H1 (cell line): ENCODE measurements around the gene TGFB1. TPM values are rescaled to one million over a fixed set of nuclear protein-coding genes. Genes with fewer than 3 reads are reported as not detected.
A peak's percentile ranks its signal among the peaks of the same experiment; 100 is the strongest.

Source experiments
- BACH1 ChIP-seq: IDR thresholded peaks from 2 replicates; pipeline ENCODE4 v1.6.1; 2012; ENCODE audit warnings: low read length, improper control_type of control experiment
- CBX8 ChIP-seq: fragments of 300-800, 300-1000 bp; sonication (generic); IDR thresholded peaks from 2 replicates; pipeline ENCODE4 v1.7.1; 2016; ENCODE audit warnings: low read depth, low read length, borderline replicate concordance
- CEBPB ChIP-seq: IDR thresholded peaks from 2 replicates; pipeline ENCODE4 v1.6.1; 2012; ENCODE audit warnings: low read depth, low read length
- CHD2 ChIP-seq: IDR thresholded peaks from 2 replicates; pipeline ENCODE4 v1.6.1; 2012; ENCODE audit warnings: low read length, improper control_type of control experiment
- FOSL1 ChIP-seq: IDR thresholded peaks from 2 replicates; pipeline ENCODE4 v1.6.1; 2011; ENCODE audit warnings: mild to moderate bottlenecking, low read depth, low read length, moderate library complexity; ENCODE audit not compliant: insufficient read depth
- HDAC6 ChIP-seq: IDR thresholded peaks from one replicate; pipeline ENCODE4 v1.7.1; 2012; ENCODE audit warnings: low read depth, mild to moderate bottlenecking, inconsistent platforms, low read length, moderate library complexity
- POLR2AphosphoS5 ChIP-seq: IDR thresholded peaks from 2 replicates; pipeline ENCODE4 v1.6.1; 2011; ENCODE audit warnings: low read depth, low read length
- RAD21 ChIP-seq, 2 experiments: IDR thresholded peaks in 1 of 2; conservative IDR thresholded peaks in 1 of 2; 2 replicates each; pipeline ENCODE4 v1.6.1; 2011; ENCODE audit warnings: low read depth in 2 of 2, low read length in 2 of 2, improper control_type of control experiment in 1 of 2, inconsistent platforms in 1 of 2, mild to moderate bottlenecking in 1 of 2, moderate library complexity in 1 of 2
- RNF2 ChIP-seq: fragments of 200-900, 300-1000 bp; sonication (generic); IDR thresholded peaks from 2 replicates; pipeline ENCODE4 v1.7.1; 2016; ENCODE audit warnings: borderline replicate concordance, low read depth, mild to moderate bottlenecking, antibody characterized with exemption, low read length; ENCODE audit not compliant: poor library complexity, severe bottlenecking; ENCODE audit errors: missing control alignments
- SIN3A ChIP-seq, 2 experiments: IDR thresholded peaks in 1 of 2; conservative IDR thresholded peaks in 1 of 2; 2 replicates each; pipeline ENCODE4 v1.6.1; 2011 to 2012; ENCODE audit warnings: low read length in 2 of 2, improper control_type of control experiment in 1 of 2, low read depth in 1 of 2, mild to moderate bottlenecking in 1 of 2
- TAF1 ChIP-seq: IDR thresholded peaks from 2 replicates; pipeline ENCODE4 v1.6.1; 2011; ENCODE audit warnings: mild to moderate bottlenecking, low read depth, low read length
- TBP ChIP-seq: IDR thresholded peaks from 2 replicates; pipeline ENCODE4 v1.6.1; 2011; ENCODE audit warnings: low read depth, low read length, improper control_type of control experiment
- TCF12 ChIP-seq: IDR thresholded peaks from 2 replicates; pipeline ENCODE4 v1.6.1; 2011; ENCODE audit warnings: low read depth, mild to moderate bottlenecking, low read length
- TEAD4 ChIP-seq: IDR thresholded peaks from 2 replicates; pipeline ENCODE4 v1.6.1; 2012; ENCODE audit warnings: low read depth, low read length, inconsistent platforms, mixed read lengths
- YY1 ChIP-seq: IDR thresholded peaks from 2 replicates; pipeline ENCODE4 v1.6.1; 2011; ENCODE audit warnings: low read depth, mild to moderate bottlenecking, low read length
- ZNF274 ChIP-seq: IDR thresholded peaks from 2 replicates; pipeline ENCODE4 v1.7.0; 2012; ENCODE audit warnings: low read length, borderline replicate concordance; ENCODE audit errors: extremely low read depth
- polyA plus RNA-seq, 7 experiments: library from polyadenylated mRNA; depleted of rRNA in 3 of 7; stranded (reverse) in 5 of 7; unstranded in 2 of 7; fragments of >200 nt in 5 of 7; fragments of 200-250 nt in 2 of 7; gene quantifications; 1 replicate in 5 of 7; 2 replicates in 1 of 7; 4 replicates in 1 of 7; pipeline versions ENCODE4 v1.2.1 to v1.2.3, GENCODE V29; 2011 to 2013; ENCODE audit warnings: missing spikeins in 2 of 7, mixed read lengths in 2 of 7
- total RNA-seq: library from RNA; stranded (reverse); fragmentation: NEBNext Ultra II Directional; extraction: Animal tissue kit (Norgen Biotek cat#: 25700); gene quantifications from 2 replicates; pipeline ENCODE4 v1.2.1, GENCODE V29; 2021
- TF ChIP-seq, protein P1 (sequence below), 3 experiments: IDR thresholded peaks; 1 replicate in 2 of 3; 2 replicates in 1 of 3; pipeline versions ENCODE4 v1.5.1 to v1.6.1; 2011; ENCODE audit warnings: low read length in 3 of 3, mild to moderate bottlenecking in 3 of 3, inconsistent platforms in 2 of 3, low read depth in 1 of 3, moderate library complexity in 1 of 3; ENCODE audit not compliant: insufficient read depth in 1 of 3; ENCODE audit errors: control extremely low read depth in 1 of 3
- TF ChIP-seq, protein P2 (sequence below): IDR thresholded peaks from 2 replicates; pipeline ENCODE4 v1.6.1; 2012; ENCODE audit warnings: inconsistent platforms
- TF ChIP-seq, protein P3 (sequence below): IDR thresholded peaks from 2 replicates; pipeline ENCODE4 v1.6.1; 2012; ENCODE audit warnings: low read length, inconsistent platforms

The TGFB1 gene
- total and polyA plus RNA-seq, 2 of the 8 experiments (the other 6 are each of a cell fraction or from before 2014, with no cell fraction given) = 1.7 to 10.6 TPM

DNA sequence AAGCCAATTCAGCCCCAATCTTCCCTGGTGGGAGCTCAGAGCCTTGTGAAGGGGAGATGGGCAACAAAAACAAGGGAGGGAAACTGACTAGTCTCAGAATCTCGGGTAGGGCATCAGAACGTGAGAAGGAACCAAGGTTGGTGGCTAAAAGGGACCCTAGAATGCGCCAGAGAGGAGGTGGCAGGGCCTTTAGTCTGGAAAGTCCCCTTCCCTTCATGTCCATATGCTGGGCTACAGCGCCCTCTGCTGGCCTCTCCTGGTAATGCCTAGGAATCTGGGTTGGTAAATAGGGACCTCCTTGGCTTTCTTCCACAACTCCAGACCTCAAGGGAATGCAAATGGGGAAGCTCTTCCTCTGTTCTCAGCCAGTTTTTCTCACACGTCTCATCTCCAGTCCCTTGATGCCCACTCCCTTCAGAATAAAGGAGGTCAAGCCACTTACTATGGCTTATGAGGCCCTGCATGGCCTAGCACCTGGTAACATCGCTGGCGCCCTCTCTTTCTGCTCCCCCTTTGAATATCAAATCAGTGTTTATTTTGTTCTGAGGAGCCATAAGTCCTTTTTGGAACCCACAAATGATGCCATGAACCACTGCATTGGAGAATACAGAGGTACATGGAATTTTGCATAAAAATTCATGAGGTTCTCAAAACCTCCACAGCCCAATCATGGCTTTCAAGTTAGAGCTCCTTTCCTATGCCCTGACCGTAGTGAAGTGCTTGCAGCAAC is 45.1 kb downstream of the TGFB1 start (continued):
- TF ChIP-seq, protein P1, sequence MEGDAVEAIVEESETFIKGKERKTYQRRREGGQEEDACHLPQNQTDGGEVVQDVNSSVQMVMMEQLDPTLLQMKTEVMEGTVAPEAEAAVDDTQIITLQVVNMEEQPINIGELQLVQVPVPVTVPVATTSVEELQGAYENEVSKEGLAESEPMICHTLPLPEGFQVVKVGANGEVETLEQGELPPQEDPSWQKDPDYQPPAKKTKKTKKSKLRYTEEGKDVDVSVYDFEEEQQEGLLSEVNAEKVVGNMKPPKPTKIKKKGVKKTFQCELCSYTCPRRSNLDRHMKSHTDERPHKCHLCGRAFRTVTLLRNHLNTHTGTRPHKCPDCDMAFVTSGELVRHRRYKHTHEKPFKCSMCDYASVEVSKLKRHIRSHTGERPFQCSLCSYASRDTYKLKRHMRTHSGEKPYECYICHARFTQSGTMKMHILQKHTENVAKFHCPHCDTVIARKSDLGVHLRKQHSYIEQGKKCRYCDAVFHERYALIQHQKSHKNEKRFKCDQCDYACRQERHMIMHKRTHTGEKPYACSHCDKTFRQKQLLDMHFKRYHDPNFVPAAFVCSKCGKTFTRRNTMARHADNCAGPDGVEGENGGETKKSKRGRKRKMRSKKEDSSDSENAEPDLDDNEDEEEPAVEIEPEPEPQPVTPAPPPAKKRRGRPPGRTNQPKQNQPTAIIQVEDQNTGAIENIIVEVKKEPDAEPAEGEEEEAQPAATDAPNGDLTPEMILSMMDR (IDR thresholded peaks at IDR 0.05; ENCODE audit: control extremely low read depth in 1 of 3, insufficient read depth in 1 of 3, low read depth in 1 of 3, low read length in 3 of 3) = peak; percentile 88 to 98 (median 89)
- TF ChIP-seq CBX8 (no peak), RAD21 (IDR thresholded peaks at IDR 0.05 in 1 of 2, conservative IDR thresholded peaks at IDR 0.05 in 1 of 2; ENCODE audit: low read depth in 2 of 2, low read length in 2 of 2) (peak; percentile 76 to 80), TCF12 (no peak), HDAC6 (no peak), RNF2 (no peak), ZNF274 (no peak), YY1 (no peak), TEAD4 (0 out of 2 replicates have a peak, but pooled peaks have one; percentile 4), SIN3A (conservative IDR thresholded peaks at IDR 0.05 in 1 of 2, IDR thresholded peaks at IDR 0.05 in 1 of 2; ENCODE audit: low read depth in 1 of 2, low read length in 2 of 2) (0 out of 4 replicates have a peak, but pooled peaks have one; percentile 20 to 69), CHD2 (no peak), FOSL1 (no peak), POLR2AphosphoS5 (peak; percentile 79; the same call in 1 of the 2 replicates), BACH1 (no peak), TBP (no peak), TAF1 (0 out of 2 replicates have a peak, but pooled peaks have one; percentile 13), CEBPB (no peak)
- TF ChIP-seq, protein P2, sequence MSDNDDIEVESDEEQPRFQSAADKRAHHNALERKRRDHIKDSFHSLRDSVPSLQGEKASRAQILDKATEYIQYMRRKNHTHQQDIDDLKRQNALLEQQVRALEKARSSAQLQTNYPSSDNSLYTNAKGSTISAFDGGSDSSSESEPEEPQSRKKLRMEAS = 0 out of 2 replicates have a peak, but pooled peaks have one; percentile 18
- TF ChIP-seq, protein P3, sequence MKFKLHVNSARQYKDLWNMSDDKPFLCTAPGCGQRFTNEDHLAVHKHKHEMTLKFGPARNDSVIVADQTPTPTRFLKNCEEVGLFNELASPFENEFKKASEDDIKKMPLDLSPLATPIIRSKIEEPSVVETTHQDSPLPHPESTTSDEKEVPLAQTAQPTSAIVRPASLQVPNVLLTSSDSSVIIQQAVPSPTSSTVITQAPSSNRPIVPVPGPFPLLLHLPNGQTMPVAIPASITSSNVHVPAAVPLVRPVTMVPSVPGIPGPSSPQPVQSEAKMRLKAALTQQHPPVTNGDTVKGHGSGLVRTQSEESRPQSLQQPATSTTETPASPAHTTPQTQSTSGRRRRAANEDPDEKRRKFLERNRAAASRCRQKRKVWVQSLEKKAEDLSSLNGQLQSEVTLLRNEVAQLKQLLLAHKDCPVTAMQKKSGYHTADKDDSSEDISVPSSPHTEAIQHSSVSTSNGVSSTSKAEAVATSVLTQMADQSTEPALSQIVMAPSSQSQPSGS = no peak
